Sigmoid colon (tissue), 7 donors: ENCODE data around the gene KCTD17. TPM values are rescaled to one million over a fixed set of nuclear protein-coding genes. Genes with fewer than 3 reads are reported as not detected.

Experiments used
- DNase-seq: peaks from one replicate; pipeline ENCODE4 v3.0.0-alpha.2; 2019
- H3K27ac ChIP-seq, 4 donors: fragments of 200-600 bp; sonication (generic); one replicate each; pipeline ENCODE4 v1.5.1; 2016 to 2019; ENCODE audit warnings: mild to moderate bottlenecking in 1 of 4
- H3K27me3 ChIP-seq, 3 donors: fragments of 200-600 bp; sonication (generic); one replicate each; pipeline ENCODE4 v1.5.1; 2019; ENCODE audit warnings: mild to moderate bottlenecking in 1 of 3
- H3K36me3 ChIP-seq, 4 donors: fragments of 200-600 bp; sonication (generic); one replicate each; pipeline ENCODE4 v1.5.1; 2016 to 2019
- H3K4me1 ChIP-seq, 4 donors: fragments of 200-600 bp; sonication (generic); one replicate each; pipeline ENCODE4 v1.5.1; 2017 to 2019
- H3K4me3 ChIP-seq, 4 donors: fragments of 200-600 bp; sonication (generic); one replicate each; pipeline ENCODE4 v1.5.1; 2017 to 2019; ENCODE audit warnings: mild to moderate bottlenecking in 2 of 4, moderate library complexity in 1 of 4
- H3K9me3 ChIP-seq, 4 donors: fragments of 200-600 bp in 3 of 4; sonication (generic) in 3 of 4; one replicate each; pipeline versions ENCODE4 v1.5.1 to v1.6.1; 2013 to 2019
- EP300 ChIP-seq, 4 donors: sonication (generic); formaldehyde crosslinking; IDR thresholded peaks; one replicate each; pipeline ENCODE4 v1.6.1; 2017; ENCODE audit warnings: antibody characterized with exemption in 4 of 4
- POLR2A ChIP-seq, 2 donors: fragments of 450-650 bp; IDR thresholded peaks; one replicate each; pipeline ENCODE4 v1.6.1; 2016; ENCODE audit warnings: antibody characterized with exemption in 2 of 2, mild to moderate bottlenecking in 2 of 2, moderate library complexity in 2 of 2
- POLR2AphosphoS5 ChIP-seq, 4 donors: sonication (generic); formaldehyde crosslinking; IDR thresholded peaks; one replicate each; pipeline ENCODE4 v1.6.1; 2017; ENCODE audit warnings: antibody characterized with exemption in 4 of 4
- WGBS, 2 donors: extraction: QIAGEN DNeasy Blood & Tissue Kit; methylation state at CpG; one replicate each; pipeline ENCODE4 v1.1.7; 2013; 5-methylcytosine and 5-hydroxymethylcytosine counted together
- intact Hi-C: fragments of 100-400 bp; cut with DNase I; formaldehyde crosslinking; loops from one replicate; pipeline ENCODE4 v1.15.1; 2023
- polyA plus RNA-seq, 3 donors: library from polyadenylated mRNA; stranded (reverse); fragments of 200-250 nt; gene quantifications; one replicate each; pipeline ENCODE4 v1.2.3, GENCODE V29; 2013
- total RNA-seq, 4 donors: library from RNA; depleted of rRNA; stranded (reverse); fragments of >200 nt; gene quantifications; one replicate each; pipeline ENCODE4 v1.1.0, GENCODE V29; 2016
- TF ChIP-seq, protein P1 (sequence below), 4 experiments: fragments of 450-650 bp in 3 of 4; fragments of 200-600 bp in 1 of 4; IDR thresholded peaks; one replicate each; pipeline ENCODE4 v1.5.1; 2016 to 2019; ENCODE audit warnings: antibody characterized with exemption in 4 of 4, mild to moderate bottlenecking in 3 of 4, moderate library complexity in 2 of 4
- donor health status: healthy with polysubstance abuse.
- donor health status: Bipolar disorder and iron deficiency.
- donor health status: healthy.

KCTD17 gene
- total and polyA plus RNA-seq, 7 donors, result 17.8 to 55.5 (median 30.1) TPM

DNA sequence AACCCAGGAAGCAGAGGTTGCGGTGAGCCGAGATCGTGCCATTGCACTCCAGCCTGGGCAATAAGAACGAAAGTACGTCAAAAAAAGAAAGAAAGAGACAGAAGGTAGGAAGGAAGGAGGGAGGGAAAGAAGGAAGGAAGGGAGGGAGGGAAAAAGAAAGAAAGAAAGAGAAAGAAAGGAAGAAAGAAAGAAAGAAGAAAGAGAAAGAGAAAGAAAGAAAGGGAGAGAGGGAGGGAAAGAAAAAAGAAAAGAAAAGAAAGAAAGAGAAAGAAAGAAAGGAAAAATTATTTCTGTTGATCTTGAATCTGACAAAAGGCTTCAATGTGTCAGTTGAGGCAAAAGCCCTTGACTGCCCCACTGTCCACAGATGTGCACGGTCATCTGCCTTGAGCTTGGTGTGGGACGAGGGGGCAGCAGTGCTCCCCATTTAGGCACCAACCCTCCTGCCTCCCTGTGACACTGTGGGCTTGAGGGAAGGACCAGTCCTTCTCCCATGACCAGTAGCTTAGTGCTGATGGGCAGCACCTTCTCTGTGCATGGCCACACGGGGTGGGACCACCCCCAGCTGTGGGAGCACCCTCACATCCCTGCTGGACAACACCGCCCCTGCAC, 24.4 kb downstream of the KCTD17 start:
- Histone ChIP-seq H3K9me3 (no peaks in the 10 kb centered on the region), H3K4me1 (no peaks in the 10 kb centered on the region), H3K27ac (no peak overlapping the region), H3K27me3 (peaks cover 0 to 58% (median 5%) of the 10 kb centered on the region in 3 donors), H3K4me3 (no peak overlapping the region), H3K36me3 (no peaks in the 10 kb centered on the region)
- no peak for TF ChIP-seq POLR2AphosphoS5 (IDR thresholded peaks at IDR 0.05)
- intact Hi-C loops, result loop anchor here (5.0 kb wide), 1 partner anchor 121 kb away; no protein-coding TSS in a partner anchor
- no peak for DNase-seq
- WGBS, 2 donors, result 79 to 84% methylated on average over 9 of the region's 9 CpGs

- 18 to 26% methylated on average over 15 of the region's 15 CpGs for WGBS, 2 donors
- intact Hi-C loops, result loop anchor here (5.0 kb wide), 1 partner anchor 119 kb away; no protein-coding TSS in a partner anchor
- DNase-seq, result no peak
Observed at GRCh38 chr22:37077802-37078448, 26.4 kb downstream of the KCTD17 start.

GRCh38 chr22:37079158-37079557, 27.6 kb downstream of the KCTD17 start:
- intact Hi-C loops, result loop anchor here (5.0 kb wide), 1 partner anchor 118 kb away; no protein-coding TSS in a partner anchor
- 65 to 71% methylated on average over 5 of the region's 5 CpGs for WGBS, 2 donors

More at GRCh38 chr22:37077802-37078448, 26.4 kb downstream of the KCTD17 start:
- TF ChIP-seq POLR2A (IDR thresholded peaks at IDR 0.05) (no peak), EP300 (IDR thresholded peaks at IDR 0.05) (no peak), POLR2AphosphoS5 (IDR thresholded peaks at IDR 0.05) (no peak)
- TF ChIP-seq, protein P1, sequence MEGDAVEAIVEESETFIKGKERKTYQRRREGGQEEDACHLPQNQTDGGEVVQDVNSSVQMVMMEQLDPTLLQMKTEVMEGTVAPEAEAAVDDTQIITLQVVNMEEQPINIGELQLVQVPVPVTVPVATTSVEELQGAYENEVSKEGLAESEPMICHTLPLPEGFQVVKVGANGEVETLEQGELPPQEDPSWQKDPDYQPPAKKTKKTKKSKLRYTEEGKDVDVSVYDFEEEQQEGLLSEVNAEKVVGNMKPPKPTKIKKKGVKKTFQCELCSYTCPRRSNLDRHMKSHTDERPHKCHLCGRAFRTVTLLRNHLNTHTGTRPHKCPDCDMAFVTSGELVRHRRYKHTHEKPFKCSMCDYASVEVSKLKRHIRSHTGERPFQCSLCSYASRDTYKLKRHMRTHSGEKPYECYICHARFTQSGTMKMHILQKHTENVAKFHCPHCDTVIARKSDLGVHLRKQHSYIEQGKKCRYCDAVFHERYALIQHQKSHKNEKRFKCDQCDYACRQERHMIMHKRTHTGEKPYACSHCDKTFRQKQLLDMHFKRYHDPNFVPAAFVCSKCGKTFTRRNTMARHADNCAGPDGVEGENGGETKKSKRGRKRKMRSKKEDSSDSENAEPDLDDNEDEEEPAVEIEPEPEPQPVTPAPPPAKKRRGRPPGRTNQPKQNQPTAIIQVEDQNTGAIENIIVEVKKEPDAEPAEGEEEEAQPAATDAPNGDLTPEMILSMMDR (IDR thresholded peaks at IDR 0.05), result peak; percentile 22 to 68 (median 66)
- Histone ChIP-seq H3K4me1 (no peaks in the 10 kb centered on the region), H3K4me3 (no peak overlapping the region), H3K27me3 (peaks cover 0 to 49% (median 0%) of the 10 kb centered on the region in 3 donors), H3K36me3 (no peaks in the 10 kb centered on the region), H3K27ac (no peak overlapping the region), H3K9me3 (no peaks in the 10 kb centered on the region)

GRCh38 chr22:37079668-37080171, 28.2 kb downstream of the KCTD17 start:
- WGBS, 2 donors, result 62 to 79% methylated on average over 15 of the region's 15 CpGs
- Histone ChIP-seq H3K27ac (no peak overlapping the region), H3K36me3 (no peaks in the 10 kb centered on the region), H3K4me3 (no peak overlapping the region), H3K27me3 (peaks cover 0 to 37% (median 0%) of the 10 kb centered on the region in 3 donors), H3K9me3 (no peaks in the 10 kb centered on the region), H3K4me1 (no peaks in the 10 kb centered on the region)
- TF ChIP-seq, protein P1 (IDR thresholded peaks at IDR 0.05), result no peak
- TF ChIP-seq POLR2AphosphoS5 (IDR thresholded peaks at IDR 0.05) (no peak), POLR2A (IDR thresholded peaks at IDR 0.05) (no peak), EP300 (IDR thresholded peaks at IDR 0.05) (no peak)
- intact Hi-C loops, result loop anchor here (5.0 kb wide), 1 partner anchor 118 kb away; no protein-coding TSS in a partner anchor
- DNase-seq, result no peak

More at GRCh38 chr22:37079158-37079557, 27.6 kb downstream of the KCTD17 start:
- H3K27ac ChIP-seq, result no peak overlapping the region
- DNase-seq, result no peak
- H3K27me3 ChIP-seq, result peaks cover 0 to 43% (median 0%) of the 10 kb centered on the region in 3 donors
- no peak for TF ChIP-seq POLR2A (IDR thresholded peaks at IDR 0.05)
- TF ChIP-seq POLR2AphosphoS5 (IDR thresholded peaks at IDR 0.05), result no peak
- TF ChIP-seq, protein P1 (IDR thresholded peaks at IDR 0.05), result no peak
- no peak for TF ChIP-seq EP300 (IDR thresholded peaks at IDR 0.05)
- H3K4me1 ChIP-seq, result no peaks in the 10 kb centered on the region
- H3K9me3 ChIP-seq, result no peaks in the 10 kb centered on the region
- no peak overlapping the region for H3K4me3 ChIP-seq
- no peaks in the 10 kb centered on the region for H3K36me3 ChIP-seq

- Histone ChIP-seq H3K27me3 (peaks cover 0 to 35% (median 0%) of the 10 kb centered on the region in 3 donors), H3K9me3 (no peaks in the 10 kb centered on the region), H3K4me3 (no peak overlapping the region), H3K27ac (no peak overlapping the region), H3K36me3 (no peaks in the 10 kb centered on the region), H3K4me1 (no peaks in the 10 kb centered on the region)
- intact Hi-C loops, result no loop called here
- 92 to 94% methylated on average over 6 of the region's 6 CpGs for WGBS, 2 donors
- TF ChIP-seq, protein P1 (IDR thresholded peaks at IDR 0.05), result no peak
- TF ChIP-seq POLR2AphosphoS5 (IDR thresholded peaks at IDR 0.05), result no peak
- TF ChIP-seq POLR2A (IDR thresholded peaks at IDR 0.05), result no peak
- TF ChIP-seq EP300 (IDR thresholded peaks at IDR 0.05), result no peak
- no peak for DNase-seq
Observed at GRCh38 chr22:37080438-37080837, 28.9 kb downstream of the KCTD17 start.
